ENCODE measurements around the gene ABCB8.

ABCB8 gene

GRCh38 chr7:151068069-151068773 is 40.0 kb downstream of the ABCB8 start:
- Histone ChIP-seq H3K4me3 (ENCODE audit: severe bottlenecking) (no peak overlapping the region), H3K4me1 (ENCODE audit: insufficient read depth, poor library complexity, severe bottlenecking) (peaks cover 2% of the 10 kb centered on the region), H3K27me3 (ENCODE audit: insufficient read depth, poor library complexity, severe bottlenecking) (no peaks in the 10 kb centered on the region), H3K9me3 (ENCODE audit: severe bottlenecking) (no peaks in the 10 kb centered on the region), H3K36me3 (ENCODE audit: low read depth) (peaks cover 80% of the 10 kb centered on the region), H3K27ac (ENCODE audit: poor library complexity, severe bottlenecking) (no peak overlapping the region)
- no peak for ATAC-seq (ENCODE audit: low read depth)
- TF ChIP-seq CTCF (IDR thresholded peaks at IDR 0.05; ENCODE audit: poor library complexity, severe bottlenecking) = no peak
- no peak for DNase-seq (ENCODE audit: low spot score)

- Histone ChIP-seq H3K36me3 (ENCODE audit: low read depth) (peaks cover 82% of the 10 kb centered on the region), H3K27ac (ENCODE audit: poor library complexity, severe bottlenecking) (no peak overlapping the region), H3K4me3 (ENCODE audit: severe bottlenecking) (no peak overlapping the region), H3K4me1 (ENCODE audit: insufficient read depth, poor library complexity, severe bottlenecking) (no peaks in the 10 kb centered on the region), H3K9me3 (ENCODE audit: severe bottlenecking) (no peaks in the 10 kb centered on the region), H3K27me3 (ENCODE audit: insufficient read depth, poor library complexity, severe bottlenecking) (no peaks in the 10 kb centered on the region)
- ATAC-seq (ENCODE audit: low read depth) = no peak
- TF ChIP-seq CTCF (IDR thresholded peaks at IDR 0.05; ENCODE audit: poor library complexity, severe bottlenecking) = no peak
- no peak for DNase-seq (ENCODE audit: low spot score)
These were observed 41.8 kb downstream of the ABCB8 start for GRCh38 chr7:151069841-151070573.

DNA sequence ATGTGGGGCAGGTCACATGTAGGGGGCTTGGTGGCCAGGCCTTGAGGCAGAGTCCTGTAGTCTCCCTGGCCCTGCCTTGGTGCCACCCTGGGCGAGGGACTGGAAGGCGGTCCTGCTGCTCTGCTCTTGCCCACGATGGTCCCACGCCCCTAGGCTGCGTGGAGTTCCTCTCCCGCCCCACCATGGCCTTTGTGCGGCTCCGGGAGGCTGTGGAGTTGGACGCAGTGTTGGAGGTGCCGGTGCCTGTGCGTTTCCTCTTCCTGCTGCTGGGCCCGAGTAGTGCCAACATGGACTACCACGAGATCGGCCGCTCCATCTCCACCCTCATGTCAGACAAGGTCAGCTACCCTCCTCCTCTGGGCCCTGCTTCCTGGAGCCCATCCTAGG is 42.3 kb downstream of the ABCB8 start:
- peaks cover 82% of the 10 kb centered on the region for H3K36me3 ChIP-seq (ENCODE audit: low read depth)
- no peak overlapping the region for H3K27ac ChIP-seq (ENCODE audit: poor library complexity, severe bottlenecking)
- TF ChIP-seq CTCF (IDR thresholded peaks at IDR 0.05; ENCODE audit: poor library complexity, severe bottlenecking) = no peak
- no peaks in the 10 kb centered on the region for H3K4me1 ChIP-seq (ENCODE audit: insufficient read depth, poor library complexity, severe bottlenecking)
- DNase-seq (ENCODE audit: low spot score) (no peak), ATAC-seq (ENCODE audit: low read depth) (no peak)
- no peaks in the 10 kb centered on the region for H3K9me3 ChIP-seq (ENCODE audit: severe bottlenecking)
- no peak overlapping the region for H3K4me3 ChIP-seq (ENCODE audit: severe bottlenecking)
- H3K27me3 ChIP-seq (ENCODE audit: insufficient read depth, poor library complexity, severe bottlenecking) = no peaks in the 10 kb centered on the region

- DNase-seq (ENCODE audit: low spot score) (no peak), ATAC-seq (ENCODE audit: low read depth) (no peak)
- TF ChIP-seq CTCF (IDR thresholded peaks at IDR 0.05; ENCODE audit: poor library complexity, severe bottlenecking) = no peak
- Histone ChIP-seq H3K36me3 (ENCODE audit: low read depth) (peaks cover 87% of the 10 kb centered on the region), H3K9me3 (ENCODE audit: severe bottlenecking) (no peaks in the 10 kb centered on the region), H3K4me1 (ENCODE audit: insufficient read depth, poor library complexity, severe bottlenecking) (no peaks in the 10 kb centered on the region), H3K27me3 (ENCODE audit: insufficient read depth, poor library complexity, severe bottlenecking) (no peaks in the 10 kb centered on the region), H3K4me3 (ENCODE audit: severe bottlenecking) (no peak overlapping the region), H3K27ac (ENCODE audit: poor library complexity, severe bottlenecking) (no peak overlapping the region)
These were observed 43.0 kb downstream of the ABCB8 start for GRCh38 chr7:151071032-151071866.
